Measurements from ENCODE around the gene NCF2. TPM values are rescaled to one million over a fixed set of nuclear protein-coding genes. Genes with fewer than 3 reads are reported as not detected.

Gene NCF2
- total and polyA plus RNA-seq, 2 donors (not counting 3 experiments of a cell fraction or from before 2014, with no cell fraction given) = 0.03 TPM; not detected in 1

- H3K4me2 ChIP-seq (ENCODE audit: insufficient read depth, low read length) = no peak overlapping the region
- H3K36me3 ChIP-seq (ENCODE audit: control insufficient read depth in 2 of 2, extremely low read depth in 1 of 2, insufficient read depth in 2 of 2, low read length in 2 of 2) = peaks cover 11 to 13% of the 10 kb centered on the region in 2 experiments
- POLR2A ChIA-PET = no interaction called here
- CTCF ChIA-PET = interaction anchor here (0.7 to 1.3 kb wide), 3 partner anchors 26 to 361 kb away, joined by 3 to 5 read pairs (median 3); no protein-coding TSS in a partner anchor
- FAIRE-seq (no peak), DNase-seq (ENCODE audit: low read depth, low spot score) (peak; percentile 22)
- no peaks in the 10 kb centered on the region for H3K79me2 ChIP-seq (ENCODE audit: control insufficient read depth, insufficient read depth, low read length)
- no peak overlapping the region for H2AFZ ChIP-seq (ENCODE audit: low read depth, low read length)
- H3K4me3 ChIP-seq (replicated peaks in 1 of 3; ENCODE audit: insufficient read depth in 1 of 3, low read depth in 1 of 3, low read length in 3 of 3) = no peak overlapping the region
- no peaks in the 10 kb centered on the region for H3K9me3 ChIP-seq (replicated peaks; ENCODE audit: control insufficient read depth, insufficient read depth, low read length)
- intact Hi-C loops (cut with micrococcal nuclease) = no loop called here
- H3K9me1 ChIP-seq (replicated peaks; ENCODE audit: control insufficient read depth, extremely low read depth, insufficient read depth, low read length) = no peaks in the 10 kb centered on the region
- no TSS peak for BruUV-seq (replicated peaks)
- peaks cover 6% of the 10 kb centered on the region for H3K4me1 ChIP-seq (ENCODE audit: control insufficient read depth, extremely low read depth, insufficient read depth, low read length)
- H3K27me3 ChIP-seq (ENCODE audit: control insufficient read depth in 2 of 2, insufficient read depth in 2 of 2, low read length in 2 of 2) = no peaks in the 10 kb centered on the region
- dilution Hi-C loops (cut with MboI; ENCODE audit: extremely low pct_ligation_motif_present, low sequenced_read_pairs) = no loop called here
- H3K27ac ChIP-seq (ENCODE audit: insufficient read depth, low read depth, low read length) = no peak overlapping the region
- no peak for TF ChIP-seq MYC (IDR thresholded peaks at IDR 0.05; ENCODE audit: low read depth, low read length)
- TF ChIP-seq POLR2A (IDR thresholded peaks at IDR 0.05; ENCODE audit: low read depth, low read length) = no peak
- no peak for TF ChIP-seq POLR2AphosphoS5 (IDR thresholded peaks at IDR 0.05; ENCODE audit: insufficient read depth, low read depth, low read length)
- no peak for TF ChIP-seq GATA2 (IDR thresholded peaks at IDR 0.05; ENCODE audit: insufficient read depth, insufficient read length, low read depth, low read length)
- TF ChIP-seq EZH2 (IDR thresholded peaks at IDR 0.05; ENCODE audit: borderline replicate concordance, low read depth, low read length, severe bottlenecking) = no peak
- TF ChIP-seq, protein P1, sequence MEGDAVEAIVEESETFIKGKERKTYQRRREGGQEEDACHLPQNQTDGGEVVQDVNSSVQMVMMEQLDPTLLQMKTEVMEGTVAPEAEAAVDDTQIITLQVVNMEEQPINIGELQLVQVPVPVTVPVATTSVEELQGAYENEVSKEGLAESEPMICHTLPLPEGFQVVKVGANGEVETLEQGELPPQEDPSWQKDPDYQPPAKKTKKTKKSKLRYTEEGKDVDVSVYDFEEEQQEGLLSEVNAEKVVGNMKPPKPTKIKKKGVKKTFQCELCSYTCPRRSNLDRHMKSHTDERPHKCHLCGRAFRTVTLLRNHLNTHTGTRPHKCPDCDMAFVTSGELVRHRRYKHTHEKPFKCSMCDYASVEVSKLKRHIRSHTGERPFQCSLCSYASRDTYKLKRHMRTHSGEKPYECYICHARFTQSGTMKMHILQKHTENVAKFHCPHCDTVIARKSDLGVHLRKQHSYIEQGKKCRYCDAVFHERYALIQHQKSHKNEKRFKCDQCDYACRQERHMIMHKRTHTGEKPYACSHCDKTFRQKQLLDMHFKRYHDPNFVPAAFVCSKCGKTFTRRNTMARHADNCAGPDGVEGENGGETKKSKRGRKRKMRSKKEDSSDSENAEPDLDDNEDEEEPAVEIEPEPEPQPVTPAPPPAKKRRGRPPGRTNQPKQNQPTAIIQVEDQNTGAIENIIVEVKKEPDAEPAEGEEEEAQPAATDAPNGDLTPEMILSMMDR (IDR thresholded peaks at IDR 0.05; ENCODE audit: extremely low read depth in 1 of 2, insufficient read depth in 1 of 2, low read depth in 1 of 2, low read length in 2 of 2) = no peak
- no peak for TF ChIP-seq JUN (IDR thresholded peaks at IDR 0.05; ENCODE audit: borderline replicate concordance, insufficient read depth, insufficient read length, low read depth)
- TF ChIP-seq MAX (IDR thresholded peaks at IDR 0.05; ENCODE audit: insufficient read depth, insufficient read length) = no peak
- TF ChIP-seq FOS (IDR thresholded peaks at IDR 0.05; ENCODE audit: borderline replicate concordance, insufficient read depth, low read length) = no peak
- no peak overlapping the region for H3K9ac ChIP-seq (replicated peaks; ENCODE audit: extremely low read depth, insufficient read depth, low read length)
- H4K20me1 ChIP-seq (replicated peaks; ENCODE audit: control insufficient read depth, extremely low read depth, insufficient read depth, low read length) = no peaks in the 10 kb centered on the region
Observed at GRCh38 chr1:183554577-183554976, 35.7 kb downstream of the NCF2 start.

All from endothelial cell of umbilical vein (primary cell).